GM18861 (cell line): Measurements from ENCODE around the gene USH2A.

Experiments used
- ATAC-seq: cut with Tn5 transposase; IDR thresholded peaks from one replicate; pipeline ENCODE4 v1.9.1; 2021; ENCODE audit not compliant: unreplicated experiment

The USH2A gene

GRCh38 chr1:216142921-216143320, 280.3 kb downstream of the USH2A start:
- ATAC-seq, result no peak

GRCh38 chr1:216140730-216141524, 282.3 kb downstream of the USH2A start:
- ATAC-seq, result no peak

- no peak for ATAC-seq
These were observed 299.0 kb downstream of the USH2A start for GRCh38 chr1:216124192-216124781.

- no peak for ATAC-seq
These were observed 299.6 kb downstream of the USH2A start for GRCh38 chr1:216123446-216124191.

GRCh38 chr1:216119600-216119999, 303.6 kb downstream of the USH2A start:
- peak; percentile 90 for ATAC-seq

- no peak for ATAC-seq
These were observed 309.1 kb downstream of the USH2A start for GRCh38 chr1:216114180-216114579.

GRCh38 chr1:216113181-216113580, 310.1 kb downstream of the USH2A start:
- no peak for ATAC-seq

- ATAC-seq, result no peak
These were observed 311.4 kb downstream of the USH2A start for GRCh38 chr1:216111842-216112241.

GRCh38 chr1:216095400-216095799, 327.8 kb downstream of the USH2A start:
- no peak for ATAC-seq

- no peak for ATAC-seq
These were observed 332.7 kb downstream of the USH2A start for GRCh38 chr1:216090556-216090955.

GRCh38 chr1:216086678-216087077, 336.6 kb downstream of the USH2A start:
- ATAC-seq, result no peak

GRCh38 chr1:216081445-216081844, 341.8 kb downstream of the USH2A start:
- ATAC-seq, result no peak

GRCh38 chr1:216076751-216077150, 346.5 kb downstream of the USH2A start:
- ATAC-seq, result no peak

- no peak for ATAC-seq
These were observed 347.9 kb downstream of the USH2A start for GRCh38 chr1:216075339-216075738.

GRCh38 chr1:216073793-216074595, 349.3 kb downstream of the USH2A start:
- ATAC-seq, result no peak

GRCh38 chr1:216071262-216071661, 352.0 kb downstream of the USH2A start:
- no peak for ATAC-seq

GRCh38 chr1:216064643-216065042, 358.6 kb downstream of the USH2A start:
- ATAC-seq, result no peak

GRCh38 chr1:216057947-216058346, 365.3 kb downstream of the USH2A start:
- no peak for ATAC-seq

- ATAC-seq, result no peak
These were observed 366.2 kb downstream of the USH2A start for GRCh38 chr1:216057063-216057462.

GRCh38 chr1:216055004-216055403, 368.2 kb downstream of the USH2A start:
- no peak for ATAC-seq

GRCh38 chr1:216054600-216054999, 368.6 kb downstream of the USH2A start:
- ATAC-seq, result no peak
